GM10847 (cell line): ENCODE data around the gene ZFTA.

ENCODE experiments used
- POLR2A ChIP-seq: IDR thresholded peaks from 2 replicates; pipeline ENCODE4 v1.6.1; 2011; ENCODE audit not compliant: insufficient read length; ENCODE audit errors: extremely low read depth

Gene ZFTA

GRCh38 chr11:63763496-63764339 is 4.9 kb downstream of the ZFTA start:
- no peak for TF ChIP-seq POLR2A

- no peak for TF ChIP-seq POLR2A
Measured at GRCh38 chr11:63762654-63763495, 5.7 kb downstream of the ZFTA start.

- TF ChIP-seq POLR2A, result no peak
Measured at GRCh38 chr11:63761931-63762653, 6.5 kb downstream of the ZFTA start.

GRCh38 chr11:63761188-63761587 is 7.4 kb downstream of the ZFTA start:
- TF ChIP-seq POLR2A, result no peak

GRCh38 chr11:63760487-63761079 is 8.0 kb downstream of the ZFTA start:
- TF ChIP-seq POLR2A, result no peak

GRCh38 chr11:63756919-63757761 is 11.4 kb downstream of the ZFTA start:
- no peak for TF ChIP-seq POLR2A

- TF ChIP-seq POLR2A, result no peak
Measured at GRCh38 chr11:63749624-63750023, 19.0 kb downstream of the ZFTA start.

- no peak for TF ChIP-seq POLR2A
Measured at GRCh38 chr11:63747011-63747410, 21.6 kb downstream of the ZFTA start.

- TF ChIP-seq POLR2A, result no peak
Measured at GRCh38 chr11:63745304-63746170, 23.0 kb downstream of the ZFTA start.

- TF ChIP-seq POLR2A, result no peak
Measured at GRCh38 chr11:63738720-63739360, 29.7 kb downstream of the ZFTA start.

GRCh38 chr11:63737718-63738117 is 30.9 kb downstream of the ZFTA start:
- TF ChIP-seq POLR2A, result no peak

- no peak for TF ChIP-seq POLR2A
Measured at GRCh38 chr11:63736864-63737263, 31.7 kb downstream of the ZFTA start.

- no peak for TF ChIP-seq POLR2A
Measured at GRCh38 chr11:63729326-63729725, 39.2 kb downstream of the ZFTA start.

GRCh38 chr11:63720611-63721010 is 48.0 kb downstream of the ZFTA start:
- TF ChIP-seq POLR2A, result no peak
